ENCODE data around the gene CALCOCO1.

CALCOCO1 gene

DNA sequence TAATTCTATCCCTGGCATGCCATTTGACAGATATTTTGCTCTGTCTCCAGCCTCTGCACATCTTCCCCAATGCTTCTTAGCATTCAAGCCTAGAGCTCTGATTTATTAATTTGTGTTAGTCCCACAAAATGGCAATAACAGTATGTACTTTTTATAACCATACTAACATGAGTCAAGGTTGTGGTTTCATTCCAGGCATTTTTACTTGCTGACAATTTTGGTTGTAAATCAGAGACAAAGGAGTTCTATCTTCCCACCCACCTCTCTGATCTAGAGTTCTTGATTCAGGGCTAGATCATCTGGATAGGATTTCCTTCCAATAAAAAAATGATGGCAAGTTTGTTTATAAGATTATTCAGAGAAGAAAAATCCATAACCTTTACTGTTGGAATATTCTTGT is 43.0 kb upstream of the CALCOCO1 start:
- no peak overlapping the region for H3K4me3 ChIP-seq (replicated peaks; ENCODE audit: insufficient read depth, low read length)
- no peak for DNase-seq (ENCODE audit: low read depth in 1 of 2, low spot score in 1 of 2)
- TF ChIP-seq SPI1 (IDR thresholded peaks at IDR 0.05; ENCODE audit: borderline replicate concordance, low read depth), result no peak
- no peak for TF ChIP-seq CTCF (IDR thresholded peaks at IDR 0.05; ENCODE audit: insufficient read depth, low read length)
- TF ChIP-seq, protein P1, sequence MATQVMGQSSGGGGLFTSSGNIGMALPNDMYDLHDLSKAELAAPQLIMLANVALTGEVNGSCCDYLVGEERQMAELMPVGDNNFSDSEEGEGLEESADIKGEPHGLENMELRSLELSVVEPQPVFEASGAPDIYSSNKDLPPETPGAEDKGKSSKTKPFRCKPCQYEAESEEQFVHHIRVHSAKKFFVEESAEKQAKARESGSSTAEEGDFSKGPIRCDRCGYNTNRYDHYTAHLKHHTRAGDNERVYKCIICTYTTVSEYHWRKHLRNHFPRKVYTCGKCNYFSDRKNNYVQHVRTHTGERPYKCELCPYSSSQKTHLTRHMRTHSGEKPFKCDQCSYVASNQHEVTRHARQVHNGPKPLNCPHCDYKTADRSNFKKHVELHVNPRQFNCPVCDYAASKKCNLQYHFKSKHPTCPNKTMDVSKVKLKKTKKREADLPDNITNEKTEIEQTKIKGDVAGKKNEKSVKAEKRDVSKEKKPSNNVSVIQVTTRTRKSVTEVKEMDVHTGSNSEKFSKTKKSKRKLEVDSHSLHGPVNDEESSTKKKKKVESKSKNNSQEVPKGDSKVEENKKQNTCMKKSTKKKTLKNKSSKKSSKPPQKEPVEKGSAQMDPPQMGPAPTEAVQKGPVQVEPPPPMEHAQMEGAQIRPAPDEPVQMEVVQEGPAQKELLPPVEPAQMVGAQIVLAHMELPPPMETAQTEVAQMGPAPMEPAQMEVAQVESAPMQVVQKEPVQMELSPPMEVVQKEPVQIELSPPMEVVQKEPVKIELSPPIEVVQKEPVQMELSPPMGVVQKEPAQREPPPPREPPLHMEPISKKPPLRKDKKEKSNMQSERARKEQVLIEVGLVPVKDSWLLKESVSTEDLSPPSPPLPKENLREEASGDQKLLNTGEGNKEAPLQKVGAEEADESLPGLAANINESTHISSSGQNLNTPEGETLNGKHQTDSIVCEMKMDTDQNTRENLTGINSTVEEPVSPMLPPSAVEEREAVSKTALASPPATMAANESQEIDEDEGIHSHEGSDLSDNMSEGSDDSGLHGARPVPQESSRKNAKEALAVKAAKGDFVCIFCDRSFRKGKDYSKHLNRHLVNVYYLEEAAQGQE (IDR thresholded peaks at IDR 0.05; ENCODE audit: insufficient replicate concordance, low read depth), result no peak
- TF ChIP-seq POLR2AphosphoS5 (IDR thresholded peaks at IDR 0.05; ENCODE audit: low read depth), result no peak
- no peak for TF ChIP-seq GABPA (IDR thresholded peaks at IDR 0.05; ENCODE audit: low read depth)
- H3K27me3 ChIP-seq (ENCODE audit: insufficient read depth, poor library complexity, severe bottlenecking), result peaks cover 38% of the 10 kb centered on the region
- no peak overlapping the region for H3K27ac ChIP-seq (replicated peaks)

DNA sequence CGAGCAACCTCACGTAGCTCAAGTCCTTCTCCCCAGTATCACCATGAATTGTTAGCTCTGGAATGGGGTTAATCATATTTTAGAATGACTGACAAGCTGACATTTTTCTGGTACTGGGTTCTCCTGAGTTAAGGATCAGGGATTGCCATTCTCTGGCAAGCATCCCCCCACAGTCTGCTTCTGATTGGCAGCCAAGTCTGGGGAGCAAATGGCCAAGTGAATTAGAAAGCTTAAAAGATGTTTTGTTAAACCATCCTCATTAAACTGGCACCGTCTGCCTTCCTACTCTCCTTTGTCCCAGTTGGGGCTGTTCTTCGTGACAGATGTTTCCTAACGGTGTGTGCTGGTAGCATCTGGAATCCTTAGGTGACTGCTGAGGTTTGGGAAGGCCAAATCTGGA is 41.7 kb upstream of the CALCOCO1 start:
- Histone ChIP-seq H3K4me3 (replicated peaks; ENCODE audit: insufficient read depth, low read length) (no peak overlapping the region), H3K27ac (replicated peaks) (no peak overlapping the region), H3K27me3 (ENCODE audit: insufficient read depth, poor library complexity, severe bottlenecking) (peaks cover 44% of the 10 kb centered on the region)
- TF ChIP-seq, protein P1 (IDR thresholded peaks at IDR 0.05; ENCODE audit: insufficient replicate concordance, low read depth), result no peak
- TF ChIP-seq GABPA (IDR thresholded peaks at IDR 0.05; ENCODE audit: low read depth) (no peak), POLR2AphosphoS5 (IDR thresholded peaks at IDR 0.05; ENCODE audit: low read depth) (no peak), CTCF (IDR thresholded peaks at IDR 0.05; ENCODE audit: insufficient read depth, low read length) (no peak), SPI1 (IDR thresholded peaks at IDR 0.05; ENCODE audit: borderline replicate concordance, low read depth) (no peak)
- DNase-seq (ENCODE audit: low read depth in 1 of 2, low spot score in 1 of 2), result no peak

GRCh38 chr12:53766881-53767280 is 39.6 kb upstream of the CALCOCO1 start:
- no peak overlapping the region for H3K27ac ChIP-seq (replicated peaks)
- no peak for DNase-seq (ENCODE audit: low read depth in 1 of 2, low spot score in 1 of 2)
- H3K27me3 ChIP-seq (ENCODE audit: insufficient read depth, poor library complexity, severe bottlenecking), result peaks cover 46% of the 10 kb centered on the region
- no peak overlapping the region for H3K4me3 ChIP-seq (replicated peaks; ENCODE audit: insufficient read depth, low read length)
- TF ChIP-seq GABPA (IDR thresholded peaks at IDR 0.05; ENCODE audit: low read depth), result no peak
- TF ChIP-seq SPI1 (IDR thresholded peaks at IDR 0.05; ENCODE audit: borderline replicate concordance, low read depth), result no peak
- no peak for TF ChIP-seq POLR2AphosphoS5 (IDR thresholded peaks at IDR 0.05; ENCODE audit: low read depth)
- TF ChIP-seq CTCF (IDR thresholded peaks at IDR 0.05; ENCODE audit: insufficient read depth, low read length), result no peak
- TF ChIP-seq, protein P1 (IDR thresholded peaks at IDR 0.05; ENCODE audit: insufficient replicate concordance, low read depth), result no peak
